ENCODE measurements around the gene POFUT2.

GRCh38 chr21:45309069-45309986 lies 21.6 kb upstream of the POFUT2 start:
- TF ChIP-seq POLR2A (IDR thresholded peaks at IDR 0.05) (no peak), CTCF (IDR thresholded peaks at IDR 0.05) (peak; percentile 34 to 60 (median 49))
